Cardiac muscle cell (in vitro differentiated cells and primary cell): Measurements from ENCODE around the gene ZNF460. TPM values are rescaled to one million over a fixed set of nuclear protein-coding genes. Genes with fewer than 3 reads are reported as not detected.
"Not testable (repeated sequence)": the region's sequence is repeated elsewhere in the genome, so short reads cannot be mapped to it uniquely, and the experiment has no call there.

Experiments used
- DNase-seq, 2 donors: peaks; one replicate each; pipeline versions ENCODE4 v3.0.0 to v3.0.0-alpha.2; 2010 to 2017; ENCODE audit warnings: low read depth in 1 of 2, low spot score in 1 of 2
- H3K27ac ChIP-seq: fragments of 200-600 bp; sonication (generic); 2 replicates; pipeline ENCODE4 v1.5.1; 2016
- H3K27me3 ChIP-seq: fragments of 200-600 bp; sonication (generic); 2 replicates; pipeline ENCODE4 v1.6.0; 2016; ENCODE audit warnings: control low read depth
- H3K36me3 ChIP-seq: fragments of 200-600 bp; sonication (generic); 2 replicates; pipeline ENCODE4 v1.5.1; 2016; ENCODE audit warnings: control low read depth
- H3K4me1 ChIP-seq: fragments of 200-600 bp; sonication (generic); 2 replicates; pipeline ENCODE4 v1.8.1; 2017; ENCODE audit warnings: low read depth, mild to moderate bottlenecking, mixed run types
- H3K4me3 ChIP-seq: fragments of 200-600 bp; sonication (generic); 2 replicates; pipeline ENCODE4 v1.5.1; 2016; ENCODE audit warnings: mild to moderate bottlenecking
- H3K9me3 ChIP-seq: fragments of 200-600 bp; sonication (generic); 2 replicates; pipeline ENCODE4 v1.5.1; 2017; ENCODE audit warnings: low read depth, mild to moderate bottlenecking, control low read depth
- CTCF ChIP-seq: IDR thresholded peaks from 2 replicates; pipeline ENCODE4 v1.5.1; 2012; ENCODE audit warnings: low read depth, mild to moderate bottlenecking, low read length
- polyA plus RNA-seq: library from polyadenylated mRNA; unstranded; fragments of >200 nt; fragmentation: Nextera tagmentation; extraction: Ambion mirVana; gene quantifications from 2 replicates; pipeline ENCODE4 v1.2.1, GENCODE V29; 2016
- total RNA-seq: library from RNA; depleted of rRNA; stranded (reverse); fragments of >200 nt; gene quantifications from 2 replicates; pipeline ENCODE4 v1.2.3, GENCODE V29; 2016

ZNF460 gene
- total and polyA plus RNA-seq, 2 experiments from 2014 or later, result 1.8 to 59.4 TPM

- no peak overlapping the region for H3K27ac ChIP-seq
- no peaks in the 10 kb centered on the region for H3K9me3 ChIP-seq
- H3K36me3 ChIP-seq, result no peaks in the 10 kb centered on the region
- H3K4me3 ChIP-seq, result no peak overlapping the region
- no peak for TF ChIP-seq CTCF
- DNase-seq, result no peak
- no peaks in the 10 kb centered on the region for H3K27me3 ChIP-seq
- H3K4me1 ChIP-seq, result no peaks in the 10 kb centered on the region
Observed at GRCh38 chr19:57271280-57271679, 9.0 kb upstream of the ZNF460 start.

- Histone ChIP-seq H3K4me3 (no peak overlapping the region), H3K36me3 (no peaks in the 10 kb centered on the region), H3K27me3 (no peaks in the 10 kb centered on the region), H3K9me3 (no peaks in the 10 kb centered on the region), H3K4me1 (no peaks in the 10 kb centered on the region), H3K27ac (no peak overlapping the region)
- no peak for DNase-seq
- TF ChIP-seq CTCF, result no peak
Observed at GRCh38 chr19:57273014-57273413, 7.3 kb upstream of the ZNF460 start.

DNA sequence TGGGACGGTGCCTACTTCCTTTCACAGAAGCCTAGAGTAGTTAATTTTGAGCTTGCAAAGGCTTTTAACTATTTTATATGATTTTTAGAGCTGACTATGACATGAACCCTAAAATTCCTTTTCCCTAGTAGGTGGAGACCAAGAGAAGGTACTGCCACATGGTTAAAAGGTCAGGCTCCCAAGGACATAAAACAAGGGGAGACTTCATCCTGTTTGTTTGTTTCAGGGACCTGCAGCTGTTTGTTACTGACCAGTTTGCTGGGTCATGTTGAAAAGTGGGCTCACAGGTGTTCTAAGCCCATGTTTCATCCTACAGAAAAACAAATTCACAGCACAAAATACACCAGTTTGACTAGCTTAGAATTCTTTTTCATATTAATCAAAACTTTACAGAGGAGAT, 3.9 kb upstream of the ZNF460 start:
- TF ChIP-seq CTCF, result no peak
- Histone ChIP-seq H3K4me3 (no peak overlapping the region), H3K27ac (no peak overlapping the region), H3K9me3 (no peaks in the 10 kb centered on the region), H3K36me3 (no peaks in the 10 kb centered on the region), H3K27me3 (no peaks in the 10 kb centered on the region), H3K4me1 (peaks cover 8% of the 10 kb centered on the region)
- DNase-seq, result no peak

- H3K4me1 ChIP-seq, result peaks cover 16% of the 10 kb centered on the region
- H3K9me3 ChIP-seq, H3K27ac ChIP-seq, H3K27me3 ChIP-seq, H3K4me3 ChIP-seq, H3K36me3 ChIP-seq: not testable (repeated sequence)
- peak in 1 of 2 donors; percentile 63 for DNase-seq
Observed at GRCh38 chr19:57278481-57278880, 1.8 kb upstream of the ZNF460 start.

- Histone ChIP-seq H3K9me3 (no peaks in the 10 kb centered on the region), H3K4me1 (peaks cover 16% of the 10 kb centered on the region), H3K27ac (peak overlapping the region; percentile 99), H3K27me3 (no peaks in the 10 kb centered on the region), H3K4me3 (peak overlapping the region; percentile 98), H3K36me3 (no peaks in the 10 kb centered on the region)
- DNase-seq, result peak; percentile 95 to 98
- TF ChIP-seq CTCF, result peak; percentile 40
Observed at GRCh38 chr19:57279418-57280164, 694 bp upstream of the ZNF460 start.

- DNase-seq, result peak in 1 of 2 donors; percentile 8
- H3K27ac ChIP-seq, result peak overlapping the region; percentile 99
Observed at GRCh38 chr19:57280962-57281400, 696 bp downstream of the ZNF460 start.

More at GRCh38 chr19:57280962-57281400, 696 bp downstream of the ZNF460 start:
- Histone ChIP-seq H3K4me1 (peaks cover 16% of the 10 kb centered on the region), H3K36me3 (peaks cover 11% of the 10 kb centered on the region), H3K9me3 (no peaks in the 10 kb centered on the region), H3K27me3 (no peaks in the 10 kb centered on the region), H3K4me3 (peak overlapping the region; percentile 98)
- TF ChIP-seq CTCF, result no peak
